ENCODE data around the gene ANGPT4.

Gene ANGPT4

GRCh38 chr20:821046-821730 lies 94.9 kb downstream of the ANGPT4 start:
- DNase-seq, result no peak

- no peak for DNase-seq
Measured at GRCh38 chr20:820323-820953, 95.7 kb downstream of the ANGPT4 start.

Measured in right hindlimb (tissue), 1 donor.